HCT116 (cell line): ENCODE measurements around the gene INO80. TPM values are rescaled to one million over a fixed set of nuclear protein-coding genes. Genes with fewer than 3 reads are reported as not detected.

Experiments
- ATAC-seq: fragments of 200-7000 bp; cut with Tn5 transposase; 2 replicates; pipeline ENCODE4 v1.9.1; 2020; ENCODE audit warnings: mild to moderate bottlenecking, moderate library complexity
- BruUV-seq: library from RNA; stranded (reverse); fragments of 400-500 nt; replicated peaks from 2 replicates; lab custom pipeline; 2021; lab: Mats Ljungman, UMichigan
- CTCF ChIA-PET: fragments of 300-600 bp; sonication (Branson Sonifier 250); formaldehyde crosslinking; loops from one replicate; lab custom pipeline; 2021; ENCODE audit warnings: antibody characterized with exemption; lab: Charles Lee
- POLR2A ChIA-PET: fragments of 300-600, 350-600 bp; sonication (Branson Sonifier 250); formaldehyde crosslinking; loops from one replicate; lab custom pipeline; 2021; ENCODE audit warnings: antibody characterized with exemption; lab: Charles Lee
- RAD21 ChIA-PET, 2 experiments: fragments of 300-600 bp; sonication (Branson Sonifier 250); formaldehyde crosslinking; loops; one replicate each; lab custom pipeline; 2023; ENCODE audit warnings: low total read pairs in 2 of 2; ENCODE audit not compliant: uncharacterized antibody in 2 of 2, unreplicated experiment in 2 of 2, low non-redundant PET in 1 of 2; lab: Charles Lee
- DNase-seq: peaks from one replicate; pipeline ENCODE4 v3.0.0-alpha.2; 2010; ENCODE audit warnings: low read depth, low spot score
- H2AFZ ChIP-seq: fragments of 200-600 bp; shearing (Covaris generic), sonication (generic); 2 replicates; pipeline ENCODE4 v1.6.1; 2017; ENCODE audit warnings: low read depth, mixed run types, mixed read lengths, antibody characterized with exemption, low read length; ENCODE audit not compliant: poor library complexity, severe bottlenecking
- H3K27ac ChIP-seq: 2 replicates; pipeline ENCODE4 v1.5.1; 2012; ENCODE audit warnings: low read depth, low read length
- H3K27me3 ChIP-seq: fragments of 200-600 bp; sonication (generic); 2 replicates; pipeline ENCODE4 v1.6.1; 2016; ENCODE audit warnings: mixed run types, low read length, mixed read lengths; ENCODE audit not compliant: insufficient read depth
- H3K36me3 ChIP-seq, 2 experiments: fragments of 200-500 bp in 1 of 2; fragments of 200-600 bp in 1 of 2; sonication (Bioruptor generic) in 1 of 2; sonication (generic) in 1 of 2; 2 replicates each; pipeline versions ENCODE4 v1.5.1 to v1.6.1; 2014 to 2016; ENCODE audit warnings: low read length in 2 of 2, inconsistent platforms in 1 of 2, mixed read lengths in 1 of 2, mixed run types in 1 of 2; ENCODE audit not compliant: insufficient read depth in 2 of 2, control insufficient read depth in 1 of 2
- H3K4me1 ChIP-seq, 2 experiments: fragments of 200-600 bp in 1 of 2; sonication (generic) in 1 of 2; 2 replicates each; pipeline versions ENCODE4 v1.5.1 to v1.6.1; 2012 to 2017; ENCODE audit warnings: low read length in 2 of 2, inconsistent platforms in 1 of 2, mild to moderate bottlenecking in 1 of 2, mixed read lengths in 1 of 2, mixed run types in 1 of 2, moderate library complexity in 1 of 2; ENCODE audit not compliant: insufficient read depth in 2 of 2, control insufficient read depth in 1 of 2
- H3K4me2 ChIP-seq: fragments of 200-600 bp; sonication (generic); 2 replicates; pipeline ENCODE4 v1.6.1; 2017; ENCODE audit warnings: mixed run types, low read length, mixed read lengths
- H3K4me3 ChIP-seq, 2 experiments: fragments of 200-600 bp in 1 of 2; sonication (generic) in 1 of 2; replicated peaks in 1 of 2; 2 replicates each; pipeline ENCODE4 v1.5.1; 2011 to 2016; ENCODE audit warnings: low read length in 2 of 2, control low read depth in 1 of 2, low read depth in 1 of 2, mild to moderate bottlenecking in 1 of 2, mixed read lengths in 1 of 2, mixed run types in 1 of 2
- H3K79me2 ChIP-seq: fragments of 200-600 bp; sonication (generic); 2 replicates; pipeline ENCODE4 v1.6.1; 2017; ENCODE audit warnings: mild to moderate bottlenecking, mixed run types, low read length, moderate library complexity, mixed read lengths; ENCODE audit not compliant: insufficient read depth
- H3K9ac ChIP-seq: fragments of 200-600 bp; sonication (generic); 2 replicates; pipeline ENCODE4 v1.6.1; 2016; ENCODE audit warnings: low read length, mixed read lengths
- H3K9me2 ChIP-seq: fragments of 200-600 bp; sonication (generic), shearing (Covaris generic); 2 replicates; pipeline ENCODE4 v1.6.1; 2017; ENCODE audit warnings: mixed run types, mild to moderate bottlenecking, moderate library complexity; ENCODE audit not compliant: insufficient read depth
- H3K9me3 ChIP-seq, 2 experiments: fragments of 200-500 bp in 1 of 2; fragments of 200-600 bp in 1 of 2; sonication (Bioruptor generic) in 1 of 2; sonication (generic) in 1 of 2; 2 replicates each; pipeline ENCODE4 v1.6.1; 2014 to 2017; ENCODE audit warnings: low read length in 2 of 2, mixed read lengths in 2 of 2, inconsistent platforms in 1 of 2, low read depth in 1 of 2, mild to moderate bottlenecking in 1 of 2, mixed run types in 1 of 2, moderate library complexity in 1 of 2; ENCODE audit not compliant: control insufficient read depth in 1 of 2, insufficient read depth in 1 of 2
- H4K20me1 ChIP-seq: fragments of 200-600 bp; sonication (generic), shearing (Covaris generic); 2 replicates; pipeline ENCODE4 v1.6.1; 2017; ENCODE audit warnings: mixed run types, mild to moderate bottlenecking, moderate library complexity; ENCODE audit not compliant: insufficient read depth
- EGR1 ChIP-seq: IDR thresholded peaks from 2 replicates; pipeline ENCODE4 v1.6.1; 2012; ENCODE audit warnings: low read depth
- EZH2phosphoT487 ChIP-seq: fragments of 200-600 bp; IDR thresholded peaks from 2 replicates; pipeline ENCODE4 v1.6.1; 2018; ENCODE audit warnings: antibody characterized with exemption, borderline replicate concordance
- FOSL1 ChIP-seq: IDR thresholded peaks from 2 replicates; pipeline ENCODE4 v1.6.1; 2012; ENCODE audit warnings: low read depth
- JUND ChIP-seq: IDR thresholded peaks from 2 replicates; pipeline ENCODE4 v1.6.1; 2012
- POLR2A ChIP-seq: IDR thresholded peaks from 2 replicates; pipeline ENCODE4 v1.7.0; 2011; ENCODE audit warnings: borderline replicate concordance; ENCODE audit not compliant: insufficient read depth, insufficient read length; ENCODE audit errors: extremely low read depth
- RAD21 ChIP-seq: IDR thresholded peaks from 2 replicates; pipeline ENCODE4 v1.6.1; 2012; ENCODE audit warnings: low read depth, mild to moderate bottlenecking
- REST ChIP-seq: IDR thresholded peaks from 2 replicates; pipeline ENCODE4 v1.6.1; 2012; ENCODE audit warnings: low read depth
- SP1 ChIP-seq: IDR thresholded peaks from 2 replicates; pipeline ENCODE4 v1.6.1; 2012; ENCODE audit warnings: low read depth
- SRF ChIP-seq: IDR thresholded peaks from 2 replicates; pipeline ENCODE4 v1.6.1; 2012; ENCODE audit warnings: low read depth
- TCF7L2 ChIP-seq: IDR thresholded peaks from 2 replicates; pipeline ENCODE4 v1.7.0; 2011; ENCODE audit warnings: borderline replicate concordance, inconsistent platforms; ENCODE audit not compliant: insufficient read depth, insufficient read length; ENCODE audit errors: extremely low read depth
- YY1 ChIP-seq: IDR thresholded peaks from 2 replicates; pipeline ENCODE4 v1.6.1; 2011; ENCODE audit warnings: low read length, low read depth, moderate library complexity, mild to moderate bottlenecking; ENCODE audit not compliant: insufficient replicate concordance; ENCODE audit errors: extremely low read depth
- ZBTB33 ChIP-seq: IDR thresholded peaks from 2 replicates; pipeline ENCODE4 v1.6.1; 2011; ENCODE audit warnings: mild to moderate bottlenecking, low read length, moderate library complexity; ENCODE audit not compliant: insufficient replicate concordance; ENCODE audit errors: extremely low read depth
- ZNF274 ChIP-seq: fragments of 200-500 bp; sonication (Bioruptor generic); IDR thresholded peaks from 2 replicates; pipeline ENCODE4 v1.6.1; 2014; ENCODE audit warnings: mild to moderate bottlenecking, low read depth, low read length, inconsistent platforms
- intact Hi-C: fragments of 100-400 bp; cut with micrococcal nuclease; formaldehyde crosslinking; loops from 2 replicates; pipeline ENCODE4 v1.10.0; 2022
- total RNA-seq: library from RNA; stranded (reverse); gene quantifications from one replicate; pipeline ENCODE4 v1.2.1, GENCODE V29; 2021; ENCODE audit not compliant: unreplicated experiment
- TF ChIP-seq, protein P1 (sequence below): IDR thresholded peaks from 2 replicates; pipeline ENCODE4 v1.6.1; 2012
- TF ChIP-seq, protein P2 (sequence below): IDR thresholded peaks from 2 replicates; pipeline ENCODE4 v1.6.1; 2012

Gene INO80
- total RNA-seq, 1 experiment from 2014 or later, result 28.2 TPM

GRCh38 chr15:41148065-41148464, 32.0 kb upstream of the INO80 start:
- Histone ChIP-seq H3K27me3 (no peaks in the 10 kb centered on the region), H2AFZ (no peak overlapping the region), H3K79me2 (no peaks in the 10 kb centered on the region), H3K4me1 (peaks cover 5 to 15% of the 10 kb centered on the region in 2 experiments; a peak in 3 of 4 replicates), H3K27ac (no peak overlapping the region), H3K4me3 (no peak overlapping the region), H4K20me1 (no peaks in the 10 kb centered on the region), H3K9ac (no peak overlapping the region), H3K9me2 (no peaks in the 10 kb centered on the region), H3K36me3 (no peaks in the 10 kb centered on the region), H3K9me3 (no peaks in the 10 kb centered on the region), H3K4me2 (no peak overlapping the region)
- ChIA-PET CTCF (no interaction called here), POLR2A (no interaction called here), RAD21 (no interaction called here)
- intact Hi-C loops, result no loop called here
- ATAC-seq (no peak), DNase-seq (no peak)
- TF ChIP-seq TCF7L2 (no peak), FOSL1 (no peak), POLR2A (no peak), YY1 (no peak), REST (no peak), RAD21 (no peak), EZH2phosphoT487 (no peak), ZNF274 (no peak), EGR1 (no peak), SRF (no peak), SP1 (no peak), ZBTB33 (no peak), JUND (no peak)
- TF ChIP-seq, protein P1, sequence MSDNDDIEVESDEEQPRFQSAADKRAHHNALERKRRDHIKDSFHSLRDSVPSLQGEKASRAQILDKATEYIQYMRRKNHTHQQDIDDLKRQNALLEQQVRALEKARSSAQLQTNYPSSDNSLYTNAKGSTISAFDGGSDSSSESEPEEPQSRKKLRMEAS, result no peak
- TF ChIP-seq, protein P2, sequence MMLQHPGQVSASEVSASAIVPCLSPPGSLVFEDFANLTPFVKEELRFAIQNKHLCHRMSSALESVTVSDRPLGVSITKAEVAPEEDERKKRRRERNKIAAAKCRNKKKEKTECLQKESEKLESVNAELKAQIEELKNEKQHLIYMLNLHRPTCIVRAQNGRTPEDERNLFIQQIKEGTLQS, result no peak
- BruUV-seq, result no TSS peak
